ENCODE measurements around the gene CST9.
"Not testable (repeated sequence)": the region's sequence is repeated elsewhere in the genome, so short reads cannot be mapped to it uniquely, and the experiment has no call there.

Gene CST9

GRCh38 chr20:23588434-23589403 lies 17.0 kb downstream of the CST9 start:
- DNase-seq (ENCODE audit: low read depth in 2 of 3, low spot score in 2 of 3) = no peak

DNA sequence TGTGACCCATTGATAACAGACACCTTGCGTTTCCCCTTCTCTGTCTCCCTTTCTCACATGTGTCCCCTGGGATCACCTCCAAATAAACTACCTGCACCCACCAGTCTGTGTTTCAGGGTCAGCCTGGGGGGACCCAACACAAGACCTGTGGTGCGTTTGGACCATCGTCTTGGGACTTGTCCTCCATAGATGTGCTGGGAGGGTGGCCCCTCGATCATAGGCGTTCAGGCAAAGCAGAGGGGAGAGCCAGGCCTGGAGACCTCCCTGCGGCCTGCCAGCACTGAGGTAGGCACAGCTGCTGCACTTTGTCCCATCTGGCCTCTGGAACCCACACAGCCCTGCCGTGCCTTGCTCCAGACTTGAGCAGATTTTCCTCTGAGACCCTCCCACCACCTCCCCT lies 18.1 kb downstream of the CST9 start:
- DNase-seq (ENCODE audit: low read depth in 2 of 3, low spot score in 2 of 3) = no peak

DNA sequence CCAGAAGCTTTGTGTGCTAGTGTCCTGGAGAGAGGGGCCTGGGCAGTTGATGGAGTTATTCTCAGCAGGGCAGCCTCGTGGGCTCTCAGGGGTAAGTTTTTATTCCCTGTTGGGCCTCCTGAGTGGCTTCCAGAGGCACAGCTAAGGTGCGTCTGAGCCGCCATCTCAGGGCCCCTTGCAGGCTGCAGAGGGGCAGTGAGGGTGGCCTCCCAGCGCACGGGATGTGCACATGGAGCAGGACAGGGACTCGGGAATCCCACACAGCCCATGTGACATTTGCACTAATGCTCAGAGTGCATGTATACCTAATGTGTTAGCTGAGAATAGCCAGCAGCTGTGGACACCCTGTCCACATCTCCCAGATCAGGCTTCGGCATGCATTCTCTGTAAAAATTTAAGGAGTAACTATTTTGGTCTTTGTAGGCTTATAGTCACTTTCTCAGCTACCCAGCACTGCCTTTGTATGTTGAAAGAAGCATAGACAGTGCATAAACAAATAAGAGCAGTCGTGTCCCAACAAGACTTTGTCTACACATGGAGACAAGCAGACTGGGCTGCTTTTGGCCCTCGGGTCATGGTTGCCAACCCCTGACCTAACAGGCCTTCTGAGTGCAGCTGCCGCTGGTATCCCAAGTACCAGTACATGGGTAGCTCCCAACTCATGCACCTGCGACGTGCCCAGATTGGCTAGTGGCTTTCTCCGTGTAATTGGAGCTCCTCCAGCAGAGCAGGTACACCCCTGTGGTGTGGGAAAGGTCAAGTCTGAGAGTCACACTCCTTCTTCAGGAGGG lies 18.8 kb downstream of the CST9 start:
- DNase-seq (ENCODE audit: low read depth in 2 of 3, low spot score in 2 of 3) = no peak

- DNase-seq (ENCODE audit: low read depth in 2 of 3, low spot score in 2 of 3) = no peak
Observed at GRCh38 chr20:23585808-23586734, 19.6 kb downstream of the CST9 start.

- DNase-seq (ENCODE audit: low read depth in 2 of 3, low spot score in 2 of 3) = no peak
Observed at GRCh38 chr20:23585449-23585807, 20.3 kb downstream of the CST9 start.

DNA sequence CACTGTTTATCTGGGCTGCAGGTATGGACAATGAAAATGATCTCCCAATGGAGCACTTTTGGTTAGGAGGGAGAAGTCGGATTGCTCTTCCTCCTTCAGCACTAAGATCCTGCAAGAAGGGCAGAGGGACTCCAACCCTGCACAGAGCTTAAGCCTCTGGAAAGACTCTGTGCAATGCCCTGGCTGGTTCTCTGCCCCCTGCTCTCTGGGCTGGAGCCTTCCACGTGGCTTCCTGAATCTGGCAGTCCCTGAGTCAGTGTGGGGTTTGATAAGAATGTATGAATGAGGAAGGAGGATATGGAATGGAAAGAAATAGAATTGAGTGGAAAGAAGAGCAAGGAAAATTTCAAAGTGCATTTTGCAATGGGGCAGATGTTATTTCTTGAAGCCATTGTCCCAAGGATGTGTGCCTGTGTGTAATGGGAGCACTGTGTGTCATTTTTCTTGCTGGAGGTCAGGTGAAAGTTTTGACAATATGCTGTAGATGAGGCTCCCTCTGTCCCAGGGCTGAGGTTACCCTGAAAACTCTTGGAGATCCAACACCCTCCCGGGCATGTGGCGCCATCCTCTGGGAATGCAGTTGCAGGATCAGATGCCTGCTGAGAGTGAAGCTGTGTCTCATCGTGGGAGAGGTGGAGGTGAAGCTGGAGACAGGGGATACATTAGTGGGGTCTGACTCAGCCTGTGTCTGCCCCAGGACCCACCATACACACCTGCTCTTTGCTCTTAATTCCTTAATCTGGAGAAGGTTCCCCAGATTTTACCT lies 21.1 kb downstream of the CST9 start:
- DNase-seq (ENCODE audit: low read depth in 2 of 3, low spot score in 2 of 3) = no peak

DNA sequence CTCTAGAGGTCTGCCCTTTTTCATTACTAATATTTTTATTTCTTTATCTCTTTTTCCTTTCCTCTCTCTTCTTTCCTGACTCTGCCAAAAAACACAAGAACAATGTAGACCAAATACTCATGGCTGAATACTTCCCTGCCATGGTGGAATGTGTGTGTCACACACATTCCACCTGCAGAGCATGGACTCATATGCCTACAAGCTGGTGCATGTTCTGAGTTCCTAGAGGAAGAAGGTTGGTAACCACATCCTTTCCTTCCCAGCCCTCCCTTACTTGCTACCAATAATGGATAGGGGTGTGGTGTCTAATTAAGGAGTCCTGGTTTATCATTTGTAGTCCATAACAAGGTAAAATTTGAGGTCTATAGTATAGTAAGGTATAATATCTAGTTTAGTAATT lies 22.2 kb downstream of the CST9 start:
- no peak for DNase-seq (ENCODE audit: low read depth in 2 of 3, low spot score in 2 of 3)

DNA sequence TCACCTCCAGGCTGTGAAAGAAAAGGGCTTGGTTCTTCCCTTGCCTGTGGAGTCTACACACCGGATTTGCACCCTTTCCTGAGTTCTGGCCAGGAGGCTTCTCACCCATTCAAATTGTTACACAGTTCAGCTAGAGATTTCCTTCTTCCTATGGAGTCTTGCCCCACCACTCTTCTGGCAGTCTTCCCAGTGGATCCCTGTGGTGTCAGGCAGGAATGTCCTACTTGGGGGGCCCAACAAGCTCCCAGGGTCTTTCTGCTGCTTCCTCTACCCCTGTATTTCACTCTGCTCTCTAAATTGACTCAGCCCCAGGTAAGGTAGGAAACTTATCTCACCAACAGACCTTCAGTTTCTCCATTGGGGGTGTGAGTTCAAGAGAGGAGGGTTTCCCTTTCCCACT lies 23.4 kb downstream of the CST9 start:
- DNase-seq (ENCODE audit: low read depth in 2 of 3, low spot score in 2 of 3) = no peak

GRCh38 chr20:23581833-23582232 lies 23.9 kb downstream of the CST9 start:
- not testable (repeated sequence) for DNase-seq (ENCODE audit: low read depth in 2 of 3, low spot score in 2 of 3)

GRCh38 chr20:23574977-23575376 lies 30.7 kb downstream of the CST9 start:
- no peak for DNase-seq (ENCODE audit: low read depth in 2 of 3, low spot score in 2 of 3)

DNA sequence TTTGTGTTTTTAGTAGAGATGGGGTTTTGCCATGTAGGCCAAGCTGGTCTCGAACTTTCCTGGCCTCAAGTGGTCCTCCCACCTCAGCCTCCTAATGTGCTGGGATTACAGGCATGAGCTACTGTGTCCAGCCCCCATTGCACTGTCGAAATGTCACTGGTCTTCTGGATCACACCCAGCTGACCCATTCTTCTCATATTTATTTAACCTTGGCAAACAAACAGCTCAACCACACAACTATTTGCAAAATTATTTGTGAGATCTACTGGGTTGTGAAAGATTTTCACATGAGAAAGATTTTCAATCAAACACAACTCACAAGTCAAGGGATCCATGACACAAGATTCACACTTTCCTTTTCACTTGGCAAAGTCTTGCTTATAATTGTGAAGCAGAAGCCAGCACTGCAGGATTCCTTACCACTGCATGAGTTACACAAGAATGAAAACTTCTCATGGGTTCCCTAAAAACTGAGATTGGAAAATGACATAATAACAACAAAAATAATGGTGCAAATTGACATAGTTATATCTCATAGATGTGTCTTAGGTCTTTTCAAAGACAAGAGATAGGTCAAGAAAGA lies 35.4 kb downstream of the CST9 start:
- no peak for DNase-seq (ENCODE audit: low read depth in 2 of 3, low spot score in 2 of 3)

- no peak for DNase-seq (ENCODE audit: low read depth in 2 of 3, low spot score in 2 of 3)
Observed at GRCh38 chr20:23569570-23569969, 36.1 kb downstream of the CST9 start.

DNA sequence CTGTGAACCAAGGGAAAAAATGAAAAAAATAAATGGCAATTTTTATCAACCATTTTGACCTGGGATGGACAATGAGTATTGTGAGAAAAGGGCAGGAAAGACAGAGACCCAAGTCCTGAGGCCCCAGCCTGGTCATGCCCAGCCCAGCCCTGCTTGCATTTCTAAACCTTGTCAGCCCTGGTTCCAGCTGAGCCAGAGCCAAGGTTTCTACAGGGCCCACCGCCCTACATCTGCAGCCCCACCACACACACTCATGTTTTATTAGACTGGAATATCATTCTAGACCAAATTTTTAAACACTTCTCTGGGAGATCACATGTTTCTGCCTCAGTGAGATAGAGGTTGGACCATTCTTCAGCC lies 36.8 kb downstream of the CST9 start:
- DNase-seq (ENCODE audit: low read depth in 2 of 3, low spot score in 2 of 3) = no peak

DNA sequence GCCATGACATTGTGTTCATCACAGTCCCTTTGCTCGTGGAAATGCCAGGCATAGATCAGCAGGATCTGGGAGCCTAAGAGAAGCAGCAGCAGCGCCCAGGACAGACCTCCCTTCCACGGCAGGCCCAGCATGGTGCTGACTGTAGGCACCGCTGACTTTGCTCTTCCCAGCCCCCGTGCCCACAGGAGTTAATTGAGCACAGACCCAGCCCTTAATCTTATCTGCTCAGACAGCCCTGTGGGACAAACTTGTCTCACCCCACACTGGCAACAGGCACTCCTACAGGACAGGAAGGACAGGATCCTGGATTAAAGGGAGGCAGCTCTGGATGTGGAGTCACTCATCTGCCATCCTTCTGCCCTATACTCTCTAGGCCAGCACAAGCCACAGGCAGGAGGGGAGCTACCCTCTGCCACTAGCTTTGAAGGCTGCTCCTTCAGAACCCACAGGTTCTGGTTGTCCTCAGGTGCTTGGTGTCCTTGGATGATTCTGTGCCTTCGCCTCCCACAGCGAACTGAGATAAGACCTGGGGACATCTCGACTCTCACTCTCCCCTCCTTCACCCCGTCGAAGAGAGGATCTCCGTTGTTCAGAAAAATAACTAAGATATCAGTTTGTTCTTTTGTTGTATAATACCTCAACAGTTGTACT lies 37.3 kb downstream of the CST9 start, which contains the start of gene CST9L:
Gene CST9L (minus strand): TSS at position 165 of the 651 bp plus-strand sequence. CDS start 34 bp downstream, at position 131.
- DNase-seq (ENCODE audit: low read depth in 2 of 3, low spot score in 2 of 3) = no peak

- no peak for DNase-seq (ENCODE audit: low read depth in 2 of 3, low spot score in 2 of 3)
Observed at GRCh38 chr20:23566199-23566932, 39.4 kb downstream of the CST9 start.

DNA sequence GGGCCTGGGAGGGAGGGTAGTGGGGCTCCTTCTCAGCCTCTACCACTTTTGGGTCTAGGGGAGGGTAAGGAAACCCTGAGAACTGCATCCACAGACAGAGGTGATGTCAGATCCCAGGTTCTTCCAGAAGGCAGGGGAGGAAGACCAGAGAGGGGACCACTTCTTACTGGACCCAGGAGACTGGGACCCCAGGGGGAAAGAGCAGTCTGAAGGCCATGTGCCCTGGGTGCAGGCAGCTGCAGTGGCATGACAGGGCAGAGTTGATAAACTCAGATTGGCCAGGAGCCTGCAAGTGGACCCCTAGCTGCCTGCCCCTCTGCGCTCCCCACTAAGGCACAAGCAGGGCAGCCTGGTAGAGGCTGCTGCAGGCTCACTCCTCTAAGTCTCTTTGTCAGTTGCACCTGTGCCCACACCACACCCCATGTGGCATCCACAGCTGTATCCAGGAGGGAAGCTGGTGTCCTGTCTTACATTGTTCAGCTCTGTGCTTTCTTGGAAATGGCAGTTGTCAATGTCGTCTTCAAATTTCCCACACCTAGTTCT lies 40.1 kb downstream of the CST9 start:
- DNase-seq (ENCODE audit: low read depth in 2 of 3, low spot score in 2 of 3) = no peak

DNA sequence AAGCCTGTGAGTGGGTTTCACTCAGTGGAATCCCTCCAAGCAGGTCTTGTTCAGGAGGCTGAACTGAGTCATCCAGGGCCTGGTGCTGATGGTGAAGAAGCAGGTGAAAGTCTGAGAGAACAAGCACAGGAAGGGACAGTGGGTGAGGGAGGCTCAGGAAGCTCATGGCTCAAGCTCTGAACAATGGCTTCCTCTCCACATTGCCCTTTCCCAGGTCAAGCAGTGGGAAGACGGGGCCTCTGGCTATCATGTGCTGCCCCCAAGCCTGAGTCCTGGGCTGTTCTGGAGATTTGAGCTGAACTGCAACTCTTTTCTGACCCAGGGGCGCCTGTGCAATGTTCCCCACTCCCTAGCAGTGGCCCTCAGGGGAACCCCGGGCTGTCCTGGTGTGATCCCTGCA lies 40.8 kb downstream of the CST9 start:
- DNase-seq (ENCODE audit: low read depth in 2 of 3, low spot score in 2 of 3) = no peak

DNA sequence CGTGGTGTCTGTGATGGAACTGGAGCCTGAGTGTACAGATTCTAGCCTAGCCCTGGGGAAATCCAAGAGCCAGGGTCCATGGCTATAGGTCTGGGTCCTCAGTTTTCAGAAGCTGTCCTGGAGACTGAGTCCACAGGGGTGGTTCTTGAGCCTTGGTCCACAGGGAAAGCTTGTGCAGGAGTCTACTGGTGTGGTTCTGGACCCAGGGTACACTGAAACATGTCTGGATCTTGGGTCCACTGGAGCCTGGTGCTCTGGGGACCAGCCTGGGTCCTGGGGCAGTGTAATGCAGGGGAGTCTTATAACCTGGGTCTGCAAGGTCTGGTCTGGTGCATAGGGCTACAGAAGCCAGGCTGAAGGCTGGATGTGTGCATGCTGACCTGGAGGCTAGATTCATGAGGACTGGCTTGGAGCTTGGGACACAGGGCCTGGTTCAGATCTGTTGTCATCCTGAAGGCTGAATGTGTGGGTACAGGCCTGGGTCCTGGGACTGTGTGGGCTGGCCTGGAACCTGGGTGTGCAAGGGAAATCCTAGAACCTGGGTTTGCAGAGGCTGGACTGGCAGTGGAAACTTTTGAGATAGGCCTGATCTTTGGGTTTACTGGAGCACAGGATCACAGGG lies 42.9 kb downstream of the CST9 start:
- DNase-seq (ENCODE audit: low read depth in 2 of 3, low spot score in 2 of 3) = no peak
